GM18868 (cell line): ENCODE results near the gene MON2.

ENCODE experiments used
- ATAC-seq: cut with Tn5 transposase; IDR thresholded peaks from one replicate; pipeline ENCODE4 v1.9.1; 2021; ENCODE audit warnings: mild to moderate bottlenecking, moderate library complexity; ENCODE audit not compliant: unreplicated experiment

Gene MON2

GRCh38 chr12:62647586-62647985 lies 181.0 kb downstream of the MON2 start:
- ATAC-seq: no peak

GRCh38 chr12:62649412-62650138 lies 182.9 kb downstream of the MON2 start:
- no peak for ATAC-seq
